ENCODE data around the gene EMB. TPM values are rescaled to one million over a fixed set of nuclear protein-coding genes. Genes with fewer than 3 reads are reported as not detected.

EMB gene
- total and polyA plus RNA-seq, 2 of the 4 experiments (the other 2 are of a cell fraction) = 1.2 to 1.4 TPM

- H2BK20ac ChIP-seq (ENCODE audit: low read depth, low read length) = no peak overlapping the region
- H3K36me3 ChIP-seq (ENCODE audit: control insufficient read depth, insufficient read depth, low read length) = no peaks in the 10 kb centered on the region
- dilution Hi-C loops (cut with HindIII; ENCODE audit: low sequenced_read_pairs, unreplicated experiment) (no loop called here), in situ Hi-C loops (cut with MboI; ENCODE audit: low sequenced_read_pairs) (no loop called here), intact Hi-C loops (cut with micrococcal nuclease) (no loop called here)
- CTCF ChIA-PET = no interaction called here
- H2AK5ac ChIP-seq (ENCODE audit: low read depth, low read length) = no peak overlapping the region
- no peak overlapping the region for H3K4ac ChIP-seq (ENCODE audit: low read depth, low read length)
- ATAC-seq (ENCODE audit: low read depth) (no peak), DNase-seq (no peak)
- H3K79me1 ChIP-seq (ENCODE audit: low read depth in 1 of 2, low read length in 2 of 2) = no peaks in the 10 kb centered on the region
- H3K27ac ChIP-seq (ENCODE audit: insufficient read depth, low read length) = no peak overlapping the region
- no peaks in the 10 kb centered on the region for H3K4me1 ChIP-seq (ENCODE audit: control insufficient read depth, insufficient read depth, low read length)
- WGBS, 2 experiments (ENCODE audit: extremely low coverage in 2 of 2, insufficient read length in 1 of 2) = no CpG with 5 or more reads among the region's 3 CpGs
- no peak overlapping the region for H4K91ac ChIP-seq (ENCODE audit: insufficient read depth, low read depth, low read length)
- H3K23ac ChIP-seq (ENCODE audit: low read depth, low read length) = no peak overlapping the region
- H3K9me3 ChIP-seq (ENCODE audit: control insufficient read depth, insufficient read depth, low read length) = no peaks in the 10 kb centered on the region
- no peak overlapping the region for H2BK15ac ChIP-seq (ENCODE audit: low read depth, low read length)
- BruUV-seq (replicated peaks) = no TSS peak
- H4K8ac ChIP-seq (ENCODE audit: low read depth in 2 of 2, low read length in 2 of 2) = no peak overlapping the region
- H3K4me3 ChIP-seq (ENCODE audit: insufficient read depth, low read depth, low read length) = no peak overlapping the region
- no peak overlapping the region for H3K14ac ChIP-seq (replicated peaks; ENCODE audit: low read depth, low read length)
- no peak overlapping the region for H2AFZ ChIP-seq (replicated peaks; ENCODE audit: low read length, poor library complexity)
- H2BK5ac ChIP-seq (ENCODE audit: low read depth, low read length, poor library complexity, severe bottlenecking) = no peak overlapping the region
- H3K4me2 ChIP-seq (ENCODE audit: low read depth, low read length) = no peak overlapping the region
- no peak overlapping the region for H3K9ac ChIP-seq (ENCODE audit: low read depth, low read length)
- no peak overlapping the region for H2BK120ac ChIP-seq (ENCODE audit: low read depth, low read length)
- POLR2A ChIA-PET (ENCODE audit: unreplicated experiment) = no interaction called here
- H3K18ac ChIP-seq (ENCODE audit: low read depth, low read length) = no peak overlapping the region
- H2AK9ac ChIP-seq (replicated peaks; ENCODE audit: low read depth, low read length, poor library complexity) = no peak overlapping the region
- H3K9me1 ChIP-seq (ENCODE audit: insufficient read depth, low read length) = no peaks in the 10 kb centered on the region
- H4K20me1 ChIP-seq (ENCODE audit: insufficient read depth, low read length) = no peaks in the 10 kb centered on the region
- no peak overlapping the region for H3K56ac ChIP-seq (ENCODE audit: extremely low read depth, insufficient read depth, low read length)
- no peaks in the 10 kb centered on the region for H3K27me3 ChIP-seq (ENCODE audit: control insufficient read depth, insufficient read depth, low read length)
- no peak overlapping the region for H4K5ac ChIP-seq (ENCODE audit: low read depth, low read length)
- no peak for TF ChIP-seq SMC3 (IDR thresholded peaks at IDR 0.05; ENCODE audit: low read depth, low read length)
- TF ChIP-seq MXI1 (IDR thresholded peaks at IDR 0.05; ENCODE audit: borderline replicate concordance, low read depth, low read length) = no peak
- TF ChIP-seq CHD1 (IDR thresholded peaks at IDR 0.05; ENCODE audit: low read depth, low read length) = no peak
- TF ChIP-seq RAD21 (IDR thresholded peaks at IDR 0.05; ENCODE audit: low read length) = no peak
- no peak for TF ChIP-seq USF2 (IDR thresholded peaks at IDR 0.05; ENCODE audit: low read depth, low read length)
- no peak for TF ChIP-seq FOS (IDR thresholded peaks at IDR 0.05; ENCODE audit: low read depth, low read length)
- TF ChIP-seq RFX5 (IDR thresholded peaks at IDR 0.05; ENCODE audit: low read depth, low read length) = no peak
- no peak for TF ChIP-seq MAZ (IDR thresholded peaks at IDR 0.05; ENCODE audit: borderline replicate concordance, low read depth, low read length)
- no peak for TF ChIP-seq CTCF (conservative IDR thresholded peaks at IDR 0.05; ENCODE audit: low read depth, low read length)
- TF ChIP-seq NFE2L2 (IDR thresholded peaks at IDR 0.05; ENCODE audit: low read depth, low read length) = no peak
- no peak for TF ChIP-seq RCOR1 (IDR thresholded peaks at IDR 0.05; ENCODE audit: insufficient replicate concordance, low read length)
- TF ChIP-seq MAFK (IDR thresholded peaks at IDR 0.05; ENCODE audit: low read depth, low read length) = no peak
- no peak for TF ChIP-seq BHLHE40 (IDR thresholded peaks at IDR 0.05; ENCODE audit: low read depth, low read length)
Measured at GRCh38 chr5:50401336-50401735, 39.8 kb downstream of the EMB start.

Data from IMR-90 (cell line).